Superior temporal gyrus (tissue), 1 donor: ENCODE data around the gene FAM32A.
"Not testable (repeated sequence)": the region's sequence is repeated elsewhere in the genome, so short reads cannot be mapped to it uniquely, and the experiment has no call there.

ENCODE experiments used
- DNase-seq: peaks from one replicate; pipeline ENCODE4 v3.0.0-alpha.2; 2016; ENCODE audit errors: extremely low spot score

FAM32A gene

GRCh38 chr19:16164222-16164890 is 20.9 kb upstream of the FAM32A start:
- DNase-seq, result no peak

- DNase-seq, result no peak
These were observed 18.8 kb upstream of the FAM32A start for GRCh38 chr19:16166417-16166816.

DNA sequence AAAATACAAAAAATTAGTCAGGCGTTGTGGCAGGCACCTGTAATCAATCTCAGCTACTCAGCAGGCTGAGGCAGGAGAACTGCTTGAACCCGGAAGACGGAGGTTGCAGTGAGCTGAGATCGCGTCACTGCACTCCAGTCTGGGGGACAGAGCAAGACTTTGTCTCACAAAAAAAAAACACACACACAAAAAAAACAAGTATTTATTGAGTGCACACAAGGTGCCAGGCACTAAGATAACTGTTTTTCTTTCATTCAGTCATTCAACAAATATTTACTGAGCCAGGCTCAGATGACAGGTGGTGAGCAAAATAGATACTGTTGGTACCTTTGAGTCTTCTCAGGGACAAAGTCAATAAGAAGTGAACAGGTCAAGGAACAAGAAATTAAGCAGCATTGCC is 18.2 kb upstream of the FAM32A start:
- DNase-seq, result no peak

GRCh38 chr19:16168465-16169081 is 16.6 kb upstream of the FAM32A start:
- DNase-seq, result no peak

DNA sequence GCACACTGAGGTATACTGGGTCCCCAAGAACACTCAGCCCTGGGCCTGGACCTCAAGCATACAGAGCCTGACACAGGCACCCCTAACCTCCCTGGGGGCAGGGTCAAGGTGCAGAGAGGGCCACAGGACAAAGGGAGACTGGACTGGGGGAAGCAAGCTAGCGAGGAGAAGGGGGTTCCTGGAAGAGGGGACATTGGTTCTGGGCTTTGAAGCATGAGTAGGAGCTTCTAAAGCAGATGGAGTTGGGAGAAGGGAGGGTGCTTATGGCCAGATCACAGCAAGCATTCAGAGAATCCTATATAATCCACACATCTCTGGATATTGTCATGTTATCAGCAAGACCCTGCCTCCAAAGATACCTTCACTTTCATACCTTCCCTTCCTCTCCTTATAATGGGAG is 15.1 kb upstream of the FAM32A start:
- DNase-seq, result no peak

GRCh38 chr19:16175954-16176353 is 9.3 kb upstream of the FAM32A start:
- DNase-seq, result no peak

- not testable (repeated sequence) for DNase-seq
These were observed 6.3 kb upstream of the FAM32A start for GRCh38 chr19:16178866-16179265.

GRCh38 chr19:16180611-16181010 is 4.6 kb upstream of the FAM32A start:
- no peak for DNase-seq

DNA sequence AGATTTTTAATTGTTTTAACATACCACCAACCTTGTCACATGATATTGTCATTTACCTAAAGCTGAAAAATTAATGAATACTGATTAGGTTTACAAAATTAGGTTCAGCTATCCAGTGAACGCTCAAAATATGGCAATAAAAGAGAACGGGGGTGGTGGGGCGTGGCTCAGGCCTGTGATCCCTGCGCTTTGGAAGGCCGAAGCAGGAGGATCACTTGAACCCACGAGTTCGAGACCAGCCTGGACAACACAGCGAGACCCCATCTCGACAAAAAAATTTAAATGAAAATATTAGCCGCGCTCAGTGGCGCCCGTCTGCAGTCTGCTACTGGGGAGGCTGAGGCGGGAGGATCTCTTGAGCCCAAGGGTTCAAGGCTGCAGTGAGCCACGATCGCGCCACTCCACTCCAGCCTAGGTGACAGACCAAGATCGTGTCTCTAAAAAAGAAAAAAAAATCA is 516 bp upstream of the FAM32A start:
- no peak for DNase-seq

- DNase-seq, result no peak
These were observed 536 bp downstream of the FAM32A start for GRCh38 chr19:16185768-16186123.

- no peak for DNase-seq
These were observed 3.3 kb downstream of the FAM32A start for GRCh38 chr19:16188521-16188920.

DNA sequence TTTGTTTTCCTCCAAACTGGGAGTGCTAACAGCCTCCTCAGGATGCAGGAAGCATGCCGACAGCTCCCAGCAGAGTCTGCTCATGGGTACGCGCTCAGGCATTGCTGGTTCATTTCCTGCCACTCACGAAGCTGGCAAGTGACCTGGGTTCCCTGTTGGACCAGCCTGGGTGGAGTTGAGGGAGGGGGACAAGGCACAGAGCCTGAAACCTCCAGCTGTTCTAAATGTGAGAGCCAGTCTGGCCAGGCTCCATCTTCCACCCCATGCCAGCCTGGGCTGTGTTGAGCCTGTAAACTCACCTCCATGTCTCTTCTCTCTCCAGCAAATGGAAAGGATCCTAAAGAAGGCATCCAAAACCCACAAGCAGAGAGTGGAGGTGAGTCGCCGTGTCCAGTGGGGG is 5.0 kb downstream of the FAM32A start:
- DNase-seq, result no peak

GRCh38 chr19:16190736-16191135 is 5.5 kb downstream of the FAM32A start:
- no peak for DNase-seq

- DNase-seq, result no peak
These were observed 6.2 kb downstream of the FAM32A start for GRCh38 chr19:16191216-16191908.

DNA sequence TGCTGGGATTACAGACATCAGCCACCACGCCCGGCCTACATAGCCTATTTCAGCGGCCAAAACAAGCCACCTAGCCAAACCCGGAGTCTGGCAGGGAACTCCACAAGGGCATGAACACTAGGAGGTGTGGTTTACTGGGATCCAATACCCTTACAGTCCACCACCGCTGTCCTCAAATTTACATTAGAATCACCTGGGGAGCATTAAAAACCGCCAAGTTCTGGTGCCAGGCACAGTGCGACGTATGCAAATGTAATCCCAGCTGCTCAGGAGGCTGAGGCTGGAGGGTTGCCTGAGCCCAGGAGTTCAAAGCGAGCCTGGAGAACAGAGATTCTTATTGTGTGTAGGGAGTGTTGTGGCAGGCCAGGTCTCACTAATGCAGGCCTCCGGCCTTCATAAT is 8.3 kb downstream of the FAM32A start:
- DNase-seq, result no peak

DNA sequence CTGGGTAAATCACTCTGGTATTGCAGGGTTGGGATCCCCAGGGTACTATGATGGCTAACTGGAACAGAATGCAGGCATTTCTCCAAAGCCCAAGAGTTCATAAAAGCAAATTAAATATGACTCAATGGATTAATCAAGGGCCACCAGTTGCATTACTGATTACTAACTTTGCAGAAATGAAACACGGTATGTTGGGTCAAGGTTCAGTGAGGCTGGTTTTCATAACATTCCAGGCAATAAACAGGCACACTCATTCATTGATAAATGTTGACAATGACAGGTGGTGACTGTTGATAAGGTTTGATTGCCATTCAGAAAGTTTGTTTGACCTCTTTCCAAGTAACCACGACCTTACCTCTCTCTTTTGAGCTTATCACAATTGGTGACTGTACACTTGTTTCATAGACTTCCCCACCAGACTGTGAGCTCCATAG is 12.0 kb downstream of the FAM32A start:
- DNase-seq, result no peak

DNA sequence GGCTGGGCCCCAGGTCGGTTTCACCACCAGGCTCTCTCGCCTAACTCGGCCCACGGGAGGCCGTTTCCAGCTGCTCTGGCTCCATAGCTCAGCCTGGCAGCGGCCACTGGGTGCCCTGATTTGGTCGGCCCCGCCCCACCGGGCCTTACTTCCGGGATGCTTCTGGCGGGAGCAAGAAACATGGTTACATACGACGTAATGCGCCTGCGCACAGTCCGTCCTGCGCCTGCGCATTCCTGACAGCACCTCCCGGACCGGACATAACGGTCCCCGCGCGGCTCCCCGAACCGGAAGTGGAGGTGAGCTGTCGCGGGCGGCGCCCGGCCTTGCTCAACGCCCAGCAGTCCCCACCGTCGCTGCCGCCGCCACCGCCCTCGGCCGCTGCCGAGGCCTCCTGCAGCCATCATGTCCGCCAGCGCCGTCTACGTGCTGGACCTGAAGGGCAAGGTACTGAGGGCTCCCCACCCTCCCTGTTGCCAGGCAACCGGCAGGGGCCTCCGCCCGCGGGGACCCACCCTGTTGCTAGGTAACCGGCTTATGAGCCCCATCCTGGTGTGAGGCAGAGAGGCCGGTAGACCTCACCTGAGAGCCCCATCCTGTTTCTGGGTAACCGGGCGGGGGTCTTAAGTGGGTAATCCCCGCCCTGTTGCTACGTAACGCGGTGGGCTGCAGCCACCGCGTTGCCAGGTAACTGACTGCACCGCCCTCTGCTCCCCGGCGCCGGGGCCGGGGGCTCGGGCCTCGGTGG is 12.6 kb downstream of the FAM32A start, which contains the start of gene AP1M1:
AP1M1 (plus strand) TSS at position 290 of the 748 bp plus-strand sequence; CDS start at position 406, 116 bp downstream.
- DNase-seq, result peak; percentile 99

- no peak for DNase-seq
These were observed 13.1 kb downstream of the FAM32A start for GRCh38 chr19:16198370-16198651.

DNA sequence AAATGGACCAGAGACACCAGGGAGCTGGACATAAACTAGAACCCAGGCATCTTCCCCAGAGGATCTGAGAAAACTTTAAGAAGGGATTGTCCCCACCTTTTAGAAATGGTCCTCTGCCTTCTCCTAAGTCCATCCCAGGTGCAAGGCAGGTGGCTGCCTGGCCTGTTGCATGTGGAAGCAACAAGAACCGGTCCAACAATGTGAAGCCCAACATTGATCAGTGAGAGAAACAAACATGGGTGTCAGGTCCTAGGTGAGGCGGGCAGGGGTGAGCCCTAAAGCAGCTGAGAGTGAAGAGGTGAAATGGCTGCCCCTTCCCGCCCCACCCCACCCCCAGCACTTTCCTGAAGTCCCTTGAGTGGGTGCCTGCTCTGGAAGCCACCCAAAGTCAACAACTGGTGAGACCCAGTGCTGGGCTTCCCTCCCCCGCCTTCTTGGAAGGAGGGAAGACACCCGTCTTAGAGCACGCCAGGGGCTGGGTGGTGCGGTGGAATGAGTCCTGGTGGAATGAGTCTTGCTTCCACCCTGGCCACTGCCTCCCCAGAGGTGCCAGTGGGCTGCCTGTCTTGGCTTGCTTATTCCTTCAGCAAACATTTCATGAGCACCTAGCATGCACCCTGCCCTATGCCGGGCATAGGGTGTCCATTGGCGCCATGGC is 14.2 kb downstream of the FAM32A start:
- no peak for DNase-seq

- DNase-seq, result no peak
These were observed 15.1 kb downstream of the FAM32A start for GRCh38 chr19:16200038-16201010.

GRCh38 chr19:16201011-16201391 is 15.8 kb downstream of the FAM32A start:
- DNase-seq, result no peak
